Astrocyte (in vitro differentiated cells and primary cell): ENCODE results near the gene CTAG1A.
"Not testable (repeated sequence)": the region's sequence is repeated elsewhere in the genome, so short reads cannot be mapped to it uniquely, and the experiment has no call there.

Source experiments
- CTCF ChIP-seq: IDR thresholded peaks from 2 replicates; pipeline ENCODE4 v1.5.1; 2011; ENCODE audit warnings: low read depth, mild to moderate bottlenecking, inconsistent platforms, low read length, moderate library complexity; ENCODE audit not compliant: insufficient read depth
- EZH2 ChIP-seq: IDR thresholded peaks from 2 replicates; pipeline ENCODE4 v1.6.1; 2012; ENCODE audit warnings: mild to moderate bottlenecking, low read length, inconsistent platforms; ENCODE audit not compliant: insufficient read depth

GRCh38 chrX:154620767-154621414 lies 36.0 kb downstream of the CTAG1A start:
- TF ChIP-seq CTCF, EZH2: not testable (repeated sequence)
